HG03439 (cell line): Measurements from ENCODE around the gene FAM186B.

Experiments
- ATAC-seq: cut with Tn5 transposase; IDR thresholded peaks from one replicate; pipeline ENCODE4 v1.9.1; 2021; ENCODE audit warnings: mild to moderate bottlenecking, moderate library complexity; ENCODE audit not compliant: unreplicated experiment

Gene FAM186B

GRCh38 chr12:49540229-49541139 is 65.0 kb downstream of the FAM186B start:
- no peak for ATAC-seq

GRCh38 chr12:49539406-49540228 is 65.8 kb downstream of the FAM186B start:
- ATAC-seq: no peak

GRCh38 chr12:49538510-49539403 is 66.7 kb downstream of the FAM186B start, which contains the start of gene KCNH3:
KCNH3 (plus strand) TSS chr12:49539030; CDS start chr12:49539417, 387 bp downstream.
- peak; percentile 58 for ATAC-seq

- ATAC-seq: no peak
Observed at GRCh38 chr12:49537752-49538509, 67.5 kb downstream of the FAM186B start.
